GM21423 (cell line): ENCODE data around the gene TPP2.

Source experiments
- ATAC-seq: cut with Tn5 transposase; IDR thresholded peaks from one replicate; pipeline ENCODE4 v1.9.1; 2021; ENCODE audit warnings: mild to moderate bottlenecking, moderate library complexity; ENCODE audit not compliant: unreplicated experiment

The TPP2 gene

GRCh38 chr13:102651892-102652291 lies 55.1 kb downstream of the TPP2 start:
- ATAC-seq, result no peak

DNA sequence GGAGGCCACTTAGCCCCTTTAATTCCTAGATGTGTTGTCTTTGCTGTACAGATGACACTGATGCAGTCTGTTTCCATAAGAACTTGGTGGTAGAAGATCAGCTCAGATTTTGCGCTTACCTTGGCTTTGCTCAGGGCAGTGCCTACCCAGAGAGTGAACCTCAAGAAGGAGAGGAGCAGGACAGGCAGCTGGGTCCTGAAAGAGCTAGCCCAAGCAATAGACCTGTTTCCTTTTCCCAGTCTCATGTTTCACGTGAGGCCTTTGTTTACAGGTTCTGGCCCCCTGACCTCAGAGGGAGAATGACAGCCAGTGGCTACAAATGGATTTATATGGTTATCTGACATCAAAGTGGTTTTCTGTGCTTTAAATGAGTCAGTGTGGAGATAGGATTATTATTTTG lies 58.0 kb downstream of the TPP2 start:
- ATAC-seq, result no peak

DNA sequence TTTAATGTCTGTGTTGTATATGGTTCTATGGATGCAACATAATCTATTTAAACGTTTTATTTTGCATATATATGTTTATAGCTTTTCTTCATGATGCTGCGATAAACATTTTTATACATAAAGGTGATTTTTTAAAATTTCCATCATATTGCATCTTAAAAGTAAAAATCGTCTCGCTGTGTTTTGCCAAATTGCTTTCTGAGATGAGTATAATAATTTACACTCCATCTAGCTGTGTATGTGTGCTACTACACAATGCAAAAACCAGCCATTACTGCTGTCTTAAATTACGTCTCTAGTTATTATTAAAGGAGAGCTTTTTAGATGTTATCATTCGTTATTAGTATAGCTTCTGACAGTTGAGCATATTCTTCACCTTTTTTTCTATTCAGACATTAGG lies 60.8 kb downstream of the TPP2 start:
- no peak for ATAC-seq

DNA sequence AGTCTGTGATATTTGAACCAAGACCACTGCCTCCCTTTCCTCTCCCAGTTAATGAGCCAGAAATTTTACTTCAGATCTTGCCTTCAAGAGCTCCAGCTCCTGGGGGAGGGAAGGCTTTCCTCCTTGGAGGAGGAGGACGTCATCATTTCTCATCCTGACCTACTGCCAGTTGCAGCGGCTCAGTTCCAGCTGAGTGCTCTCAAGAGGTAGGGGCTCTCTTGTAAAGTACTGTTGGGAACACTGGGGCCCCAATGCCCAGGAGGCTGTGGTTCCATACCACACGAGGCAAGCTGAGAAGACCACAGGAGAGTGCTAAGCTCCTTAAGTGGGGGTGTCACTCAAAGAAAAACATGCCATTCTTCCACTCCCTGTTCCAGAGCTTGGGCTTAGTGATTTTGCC lies 61.9 kb downstream of the TPP2 start:
- no peak for ATAC-seq

- no peak for ATAC-seq
Observed at GRCh38 chr13:102659168-102659713, 62.5 kb downstream of the TPP2 start.

DNA sequence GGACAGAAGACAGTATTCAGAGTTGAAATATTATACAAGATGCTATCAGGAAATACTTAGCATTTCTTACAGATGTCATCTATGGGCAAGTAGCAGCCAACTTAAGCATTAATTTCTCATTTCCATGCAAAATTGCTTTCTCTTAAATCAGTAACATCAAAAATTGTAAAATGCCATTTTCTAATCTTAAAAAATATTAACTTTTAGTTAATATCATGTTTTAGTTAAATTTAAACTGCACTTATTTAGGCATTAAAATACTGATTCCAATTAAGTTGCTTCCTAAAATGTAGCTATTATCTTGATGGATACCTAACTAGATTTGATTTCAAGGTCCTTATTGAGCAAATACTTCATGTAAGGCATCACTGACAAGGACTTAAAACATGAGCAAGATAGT lies 70.2 kb downstream of the TPP2 start:
- no peak for ATAC-seq

DNA sequence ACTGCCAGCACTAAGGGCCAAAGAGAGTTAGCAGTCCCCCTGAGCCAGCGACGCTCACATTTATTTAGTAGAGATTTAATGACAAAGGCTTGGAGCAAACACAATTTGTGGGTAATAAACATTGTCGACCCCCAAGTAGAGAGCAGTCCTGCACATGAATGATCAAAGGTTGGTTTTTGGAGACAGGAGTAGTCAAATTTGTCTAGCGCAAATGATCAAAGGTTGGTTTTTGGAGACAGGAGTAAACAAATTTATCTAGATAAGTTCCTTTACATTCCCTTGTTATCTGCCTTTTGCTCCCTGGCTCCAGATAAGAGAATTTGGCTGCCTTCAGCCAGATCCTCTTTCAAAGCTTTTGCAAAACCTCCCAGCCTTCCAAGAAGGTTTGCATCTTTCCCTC lies 71.1 kb downstream of the TPP2 start:
- ATAC-seq, result no peak

GRCh38 chr13:102670130-102670529 lies 73.3 kb downstream of the TPP2 start:
- ATAC-seq, result no peak

DNA sequence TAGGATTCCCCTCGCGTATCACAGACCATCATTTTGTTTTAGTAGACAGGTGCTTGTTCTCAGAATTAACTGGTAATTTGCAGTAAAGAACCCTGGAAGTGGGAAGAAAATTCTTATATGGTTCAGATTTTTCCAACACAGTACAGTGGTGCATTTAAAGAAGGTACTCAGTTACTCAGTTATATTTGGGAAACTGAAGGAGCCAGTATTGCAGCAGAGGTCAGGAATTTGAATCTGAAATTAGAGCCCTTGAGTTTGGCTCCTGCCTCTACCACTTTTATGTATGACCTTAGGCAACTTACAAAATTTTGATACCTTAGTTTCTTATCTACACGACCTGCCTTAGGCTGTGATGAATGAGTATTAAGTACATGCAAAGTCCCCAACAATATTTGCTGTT lies 78.3 kb downstream of the TPP2 start:
- ATAC-seq, result no peak

DNA sequence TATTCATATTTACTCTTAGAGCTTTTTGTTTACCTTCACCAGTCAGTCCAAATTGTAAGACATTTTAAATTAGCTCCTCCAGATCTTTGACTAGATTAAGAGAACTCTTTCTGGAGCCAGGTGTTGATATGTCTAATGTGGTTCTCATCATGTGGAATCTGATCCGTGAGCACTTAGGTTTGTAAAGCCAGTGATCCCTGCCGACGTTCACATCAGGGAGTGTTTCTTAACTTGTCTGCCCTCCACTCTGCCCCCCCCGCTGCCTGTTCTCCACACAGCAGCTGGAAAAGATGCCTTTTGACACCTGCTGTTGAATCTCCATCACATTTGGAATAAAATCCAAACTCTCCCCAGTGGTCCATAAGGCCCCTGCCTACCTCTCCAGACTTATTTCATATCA lies 80.3 kb downstream of the TPP2 start:
- no peak for ATAC-seq

DNA sequence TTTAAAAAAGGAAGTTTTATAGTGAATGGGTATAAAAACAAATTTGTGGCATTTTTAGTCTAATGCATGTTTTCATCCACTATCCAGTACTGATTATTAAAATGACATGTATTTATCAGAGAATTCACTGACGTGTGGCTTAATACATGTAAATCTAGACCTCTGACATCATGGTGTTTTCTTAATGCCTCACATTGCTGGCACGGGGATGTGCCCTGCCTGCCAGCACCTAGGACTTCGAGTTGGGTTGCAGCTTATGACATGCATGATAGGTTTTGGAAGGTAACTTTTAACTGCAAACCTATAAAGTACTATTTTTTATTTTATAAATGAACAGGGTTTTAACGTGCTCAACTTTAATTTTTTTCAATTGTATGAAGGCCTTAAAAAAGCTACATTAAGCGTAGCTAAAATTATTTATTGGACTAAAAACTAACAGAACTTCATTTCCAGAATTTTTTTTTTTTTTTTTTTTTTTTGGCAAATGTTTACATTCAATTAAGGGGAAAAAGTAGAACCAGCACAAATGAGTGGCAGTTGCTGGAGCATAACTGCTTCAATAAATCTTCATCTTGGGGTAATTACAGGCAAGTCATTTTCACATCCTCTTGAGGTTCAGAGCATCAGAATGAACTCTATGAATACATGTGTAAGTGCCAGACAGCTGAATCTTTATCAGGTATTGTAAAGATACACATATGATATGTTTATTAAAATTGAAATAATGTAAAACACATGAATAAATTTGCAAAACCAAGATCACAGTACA lies 81.7 kb downstream of the TPP2 start:
- ATAC-seq, result no peak

DNA sequence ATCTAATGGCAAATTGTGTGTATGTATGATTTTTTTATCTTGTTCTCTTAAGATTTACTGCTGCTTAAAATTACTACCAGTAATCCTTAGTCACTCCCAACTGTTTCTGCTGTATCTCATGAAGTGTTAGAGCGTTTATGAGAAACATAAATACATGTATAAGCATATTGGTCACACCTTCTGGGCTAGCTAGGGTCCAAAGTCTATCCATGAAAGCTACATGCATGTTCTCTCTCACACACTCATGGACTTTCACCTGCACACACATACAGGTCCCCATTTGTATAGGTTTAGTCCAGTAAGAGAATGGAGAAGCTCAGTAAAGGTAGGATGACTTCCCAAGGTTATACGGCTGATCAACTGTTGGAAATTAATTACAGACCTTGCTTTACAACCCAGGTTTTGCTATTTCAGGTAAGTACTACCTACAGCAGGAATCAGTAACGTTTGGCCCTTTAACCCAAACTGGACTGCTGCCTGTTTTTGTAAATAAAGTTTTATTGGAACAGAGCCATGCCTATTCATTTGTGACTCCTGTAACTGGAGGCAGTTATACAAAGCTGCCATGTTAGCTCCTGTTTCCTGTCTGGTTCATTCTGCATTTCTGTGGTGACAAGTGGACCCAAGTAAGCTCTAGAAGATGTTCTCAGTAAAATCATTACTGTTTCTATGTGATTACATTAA lies 82.8 kb downstream of the TPP2 start:
- ATAC-seq, result no peak

GRCh38 chr13:102680133-102680717 lies 83.4 kb downstream of the TPP2 start:
- no peak for ATAC-seq

DNA sequence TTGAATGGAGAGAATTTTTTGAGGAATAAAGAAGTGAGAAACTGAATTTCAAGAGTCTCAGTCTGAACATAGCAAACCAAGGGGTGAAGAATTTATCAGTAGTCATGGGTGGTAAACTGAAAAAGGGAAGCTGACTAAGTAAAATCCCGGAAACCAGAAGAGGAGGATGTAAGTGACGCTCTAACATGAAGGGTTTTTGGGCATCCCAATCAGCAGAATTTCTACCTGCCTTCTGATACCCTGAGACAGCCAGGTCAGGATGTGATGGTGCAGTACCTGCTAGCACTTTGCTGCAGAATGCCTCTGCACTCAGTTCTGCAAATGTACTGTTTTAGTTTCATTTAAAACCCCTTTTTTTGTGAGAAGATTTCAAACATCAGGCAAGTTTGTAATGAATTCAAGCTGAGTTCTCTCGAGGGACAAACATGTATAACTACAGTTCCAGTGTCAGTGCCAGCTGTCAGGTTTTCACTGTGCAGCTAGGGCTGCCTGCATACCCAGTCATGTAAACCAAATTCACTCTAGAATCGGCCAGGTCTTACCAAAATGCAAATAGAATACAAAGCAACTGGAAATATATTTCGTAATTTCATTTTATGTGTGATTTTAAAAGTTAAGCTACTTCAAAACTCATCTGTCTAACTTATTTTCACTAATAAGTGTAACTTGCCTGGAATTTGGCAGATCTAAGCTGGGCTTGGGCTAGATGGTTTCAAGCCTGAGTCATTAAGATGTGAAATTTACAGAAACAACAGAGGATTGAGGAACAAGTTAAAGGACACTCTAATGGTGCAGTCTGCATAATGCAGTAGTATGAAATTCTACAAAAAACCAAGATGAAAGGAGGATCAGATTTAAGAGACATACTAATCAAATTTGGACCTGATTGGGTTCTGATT lies 84.3 kb downstream of the TPP2 start:
- no peak for ATAC-seq

GRCh38 chr13:102682211-102682610 lies 85.4 kb downstream of the TPP2 start:
- no peak for ATAC-seq

DNA sequence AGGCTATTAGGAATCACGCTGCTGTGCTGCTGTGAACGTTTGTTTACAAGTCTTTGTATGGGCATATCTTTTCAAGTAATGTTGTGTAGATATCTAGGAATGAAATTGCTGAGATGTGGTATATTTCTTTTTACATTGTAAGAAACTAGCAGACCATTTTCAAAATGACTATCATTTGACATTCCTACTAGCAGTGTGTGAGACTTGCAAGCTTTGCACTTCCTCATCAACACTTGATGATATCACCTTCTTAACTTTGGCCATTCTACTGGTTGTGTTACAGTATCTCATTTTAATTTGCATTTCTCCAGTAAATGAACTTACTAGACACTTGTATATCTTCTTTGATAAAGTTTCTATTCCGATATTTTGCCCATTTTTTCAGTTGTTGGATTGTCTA lies 85.9 kb downstream of the TPP2 start:
- no peak for ATAC-seq

DNA sequence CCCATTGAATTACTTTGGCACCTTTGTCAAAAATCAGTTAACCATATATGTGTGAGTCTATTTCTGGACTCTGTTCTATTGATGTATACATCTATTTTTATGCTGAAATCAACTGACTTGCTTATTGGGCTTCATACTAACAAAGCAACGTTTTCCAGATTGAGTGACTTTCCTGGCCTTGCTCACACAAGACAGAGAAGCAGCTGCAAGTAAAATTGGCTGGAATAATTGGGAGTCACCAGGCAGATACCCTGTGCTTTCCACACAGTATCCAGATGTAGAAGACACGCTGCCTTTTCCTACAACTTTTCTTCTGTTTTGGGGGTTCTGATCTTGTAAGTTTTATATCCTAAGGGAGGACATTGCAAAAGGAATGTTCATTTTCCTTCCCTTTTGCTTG lies 86.9 kb downstream of the TPP2 start:
- no peak for ATAC-seq

DNA sequence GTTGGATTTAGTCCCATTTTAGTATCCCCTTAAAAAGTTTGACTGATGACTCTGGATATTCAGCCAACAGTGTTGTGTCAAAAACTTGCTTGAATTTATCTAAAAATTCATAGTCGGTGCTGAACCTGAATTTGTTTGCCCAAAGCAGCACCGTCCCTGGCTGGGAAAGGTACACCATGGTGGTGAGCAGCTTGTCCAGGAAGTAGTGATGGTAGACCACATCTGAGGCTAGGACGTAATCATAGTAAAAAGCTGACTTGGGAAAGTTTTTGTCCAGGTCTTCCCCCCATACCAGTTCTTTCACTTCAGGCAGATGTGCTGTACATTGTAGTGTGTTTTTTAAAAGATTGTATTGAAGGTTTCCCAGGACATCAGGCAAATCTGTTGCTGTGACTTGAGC lies 89.2 kb downstream of the TPP2 start:
- no peak for ATAC-seq

DNA sequence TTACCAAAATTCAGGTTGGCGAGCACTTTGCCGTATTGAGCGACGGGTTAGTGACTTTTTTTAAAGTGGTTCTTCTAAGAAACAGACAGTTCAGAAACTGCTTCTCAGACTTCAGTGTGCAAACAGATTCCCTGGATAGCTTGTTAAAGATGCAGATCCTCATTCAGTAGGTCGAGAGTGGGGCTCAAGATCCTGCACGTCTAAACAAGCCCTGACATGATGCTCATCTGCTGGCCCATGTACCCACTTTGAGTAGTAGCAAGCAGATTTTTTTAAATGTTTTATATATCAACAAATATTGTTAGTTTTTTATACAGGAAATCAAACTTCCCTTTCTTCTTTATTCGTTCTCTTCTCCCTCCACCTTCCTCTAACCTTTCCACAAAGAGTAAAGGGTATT lies 90.7 kb downstream of the TPP2 start:
- no peak for ATAC-seq

GRCh38 chr13:102688306-102688973 lies 91.7 kb downstream of the TPP2 start:
- ATAC-seq, result no peak
